T-helper 2 cell (primary cell): ENCODE data around the gene APEX2.
"Not testable (repeated sequence)": the region's sequence is repeated elsewhere in the genome, so short reads cannot be mapped to it uniquely, and the experiment has no call there.

Source experiments
- DNase-seq, 5 experiments: peaks; one replicate each; pipeline versions ENCODE4 v3.0.0 to v3.0.0-alpha.2; 2012 to 2022
- total RNA-seq, 2 donors: gene quantifications; one replicate each; lab custom pipeline; 2026; lab: John Stamatoyannopoulos, UW

The APEX2 gene
- total RNA-seq = 8.1 to 11.2 reads per million in 2 donors

DNA sequence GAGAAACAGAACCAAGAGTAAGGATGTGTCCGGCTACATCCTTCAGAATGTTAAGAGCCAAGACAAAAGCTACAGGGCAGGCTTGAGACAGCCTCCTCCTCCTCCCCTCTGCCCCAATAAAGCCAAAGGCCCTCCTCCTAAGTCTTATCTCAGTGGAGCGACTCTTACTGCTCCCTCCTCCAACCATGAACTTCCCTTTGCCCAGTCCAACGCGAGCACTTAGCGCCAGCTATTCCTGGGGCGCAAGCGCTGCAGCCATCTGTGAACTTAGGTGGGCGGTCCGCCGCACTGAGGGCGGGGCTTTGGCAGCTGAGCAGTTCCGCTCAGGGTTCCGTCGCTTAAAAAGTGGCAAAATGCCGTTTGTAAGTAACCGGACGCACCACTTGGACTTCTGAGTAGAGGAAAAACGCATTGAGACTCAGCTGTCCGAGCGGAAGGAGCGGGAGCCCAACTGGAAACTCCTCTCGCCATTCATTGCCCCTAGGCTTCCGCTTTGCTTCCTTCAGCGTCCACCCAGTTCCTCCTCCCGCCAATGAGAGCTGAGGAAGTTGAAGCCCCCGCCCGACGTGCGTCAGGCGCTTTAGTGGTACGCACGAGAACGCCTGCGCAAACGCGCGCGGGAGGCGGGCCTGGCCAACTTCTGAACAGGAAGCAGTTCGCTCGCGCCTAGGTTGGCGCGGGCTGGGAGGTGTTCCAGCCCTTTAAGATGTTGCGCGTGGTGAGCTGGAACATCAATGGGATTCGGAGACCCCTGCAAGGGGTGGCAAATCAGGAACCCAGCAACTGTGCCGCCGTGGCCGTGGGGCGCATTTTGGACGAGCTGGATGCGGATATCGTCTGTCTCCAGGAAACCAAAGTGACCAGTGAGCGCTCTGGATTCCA lies at the start of gene APEX2:
Gene APEX2, plus strand, starts transcription at position 647 of the 882 bp plus-strand sequence. Its CDS starts 60 bp downstream, at position 707.
- peak; percentile 66 to 95 (median 80) for DNase-seq

DNA sequence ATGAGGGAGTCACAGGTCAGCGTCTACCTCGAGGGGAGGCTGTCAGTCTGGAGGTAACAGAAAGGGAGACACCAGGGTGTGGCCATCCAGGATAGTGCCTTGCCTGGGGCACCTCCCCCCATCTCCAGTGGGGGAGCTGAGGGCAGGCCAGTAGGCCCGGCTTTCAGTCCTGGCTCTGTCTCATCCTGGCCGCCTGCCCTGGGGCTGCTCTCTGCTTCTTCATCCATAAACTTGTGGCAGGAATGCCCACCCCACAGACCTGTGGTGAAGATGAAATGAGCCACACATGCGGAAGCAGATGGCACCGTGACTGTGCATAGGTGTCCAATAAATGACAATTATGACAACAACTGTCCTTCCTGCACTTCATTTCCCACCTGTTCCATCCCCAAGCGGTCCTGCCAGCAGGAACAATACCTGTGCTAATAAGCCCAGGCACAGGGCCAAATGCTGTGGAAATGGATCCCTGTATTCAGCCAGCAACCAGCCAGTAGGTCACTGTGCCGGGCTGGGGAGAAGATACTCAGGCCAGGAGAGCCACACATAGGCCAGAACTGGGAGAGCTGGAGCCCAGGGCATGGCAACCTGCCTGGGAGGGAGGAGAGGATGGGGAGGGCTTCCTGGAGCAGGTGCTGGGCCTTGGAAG lies 49.3 kb upstream of the APEX2 start:
- DNase-seq = no peak

DNA sequence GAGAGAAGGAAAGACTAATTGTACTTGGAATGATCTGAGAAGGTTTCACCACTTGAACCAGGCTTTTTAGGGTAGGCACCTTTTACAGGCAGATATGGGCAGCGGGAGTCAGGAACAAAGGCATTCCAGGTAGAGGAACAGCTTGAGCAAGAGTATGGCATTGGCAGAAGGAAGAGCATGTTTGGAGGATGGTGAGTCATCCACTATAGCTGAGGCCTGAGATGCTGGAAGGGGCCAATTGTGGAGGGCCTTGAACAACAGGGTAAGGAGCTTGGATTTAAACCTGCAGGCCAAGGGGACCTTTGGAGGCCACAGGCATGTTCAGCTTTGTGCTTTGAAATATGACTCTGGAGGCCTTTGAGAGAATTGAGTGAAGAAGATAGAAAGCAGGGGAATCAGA lies 38.4 kb upstream of the APEX2 start:
- DNase-seq = no peak

- DNase-seq = no peak
Measured at GRCh38 chrX:54964766-54965497, 35.2 kb upstream of the APEX2 start.

- DNase-seq = no peak
Measured at GRCh38 chrX:54977387-54977786, 22.8 kb upstream of the APEX2 start.

DNA sequence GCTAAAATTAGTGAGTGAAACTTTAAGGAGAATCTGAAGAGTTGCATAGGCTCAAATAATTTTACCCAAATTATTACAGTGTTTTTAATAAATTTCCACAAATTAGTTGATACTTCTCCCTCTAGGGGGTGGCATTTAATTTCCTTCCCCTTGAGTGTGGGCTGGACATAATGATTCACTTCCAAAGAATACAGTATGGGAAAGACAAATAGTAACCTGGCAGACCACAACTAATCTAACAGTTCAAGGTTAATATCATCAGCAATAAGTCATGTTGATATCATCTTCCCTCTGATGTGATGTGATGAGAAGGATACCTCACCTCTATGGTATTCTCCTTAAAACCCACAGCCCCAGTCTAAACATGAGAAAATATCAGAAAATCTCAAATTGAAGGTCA lies 21.7 kb upstream of the APEX2 start:
- DNase-seq = no peak

DNA sequence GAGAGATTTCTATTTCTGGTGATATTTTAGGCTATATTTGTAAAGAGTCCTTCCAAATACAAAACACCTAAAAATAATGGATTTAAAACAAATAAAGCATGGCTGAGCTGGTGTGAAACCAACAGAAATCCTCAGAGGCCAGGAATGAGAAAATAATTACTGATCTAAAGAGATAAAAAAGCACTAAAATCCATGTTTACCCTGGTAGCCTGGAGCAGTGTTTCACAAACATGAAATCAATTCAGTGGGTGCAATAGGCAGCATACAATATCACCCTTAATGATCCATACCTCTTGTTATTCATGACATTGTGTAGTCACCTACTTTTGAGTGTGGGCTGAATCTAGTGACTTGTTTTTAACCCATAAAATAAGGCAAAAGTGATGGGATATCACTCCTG lies 20.7 kb upstream of the APEX2 start:
- no peak for DNase-seq

DNA sequence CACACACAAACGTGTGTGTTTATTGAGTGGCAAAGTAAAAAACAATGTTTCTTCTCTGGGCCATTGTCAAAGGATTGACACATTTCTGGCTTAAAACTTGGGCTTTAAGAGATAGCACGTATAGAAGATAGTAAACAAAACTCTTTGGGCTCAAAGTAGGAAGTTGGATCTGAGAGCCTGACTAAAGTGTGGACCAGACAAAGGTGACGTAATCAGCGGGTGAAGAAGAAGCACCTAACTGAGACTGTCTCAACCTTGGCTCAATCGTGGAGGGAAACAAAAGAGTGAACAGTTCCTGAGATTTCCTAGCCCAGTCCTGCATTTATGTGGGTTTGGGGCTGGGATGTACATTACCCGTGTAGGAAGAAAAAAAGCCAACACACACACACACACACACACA lies 19.8 kb upstream of the APEX2 start:
- DNase-seq = no peak

DNA sequence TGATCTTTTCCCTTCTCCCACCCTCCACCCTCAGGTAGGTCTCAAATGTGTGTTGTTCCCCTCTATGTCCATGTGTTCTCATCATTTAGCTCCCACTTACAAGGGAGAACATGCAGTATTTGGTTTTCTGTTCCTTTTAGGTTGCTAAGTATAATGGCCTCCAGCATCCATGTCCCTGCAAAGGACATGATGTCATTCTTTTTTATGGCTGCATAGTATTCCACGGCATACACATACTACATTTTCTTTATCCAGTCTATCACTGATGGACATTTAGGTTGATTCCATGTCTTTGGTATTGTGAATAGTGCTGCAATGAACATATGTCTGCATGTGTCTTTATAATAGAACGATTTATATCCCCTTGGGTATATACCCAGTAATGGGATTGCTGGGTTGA lies 16.9 kb upstream of the APEX2 start:
- DNase-seq = not testable (repeated sequence)

DNA sequence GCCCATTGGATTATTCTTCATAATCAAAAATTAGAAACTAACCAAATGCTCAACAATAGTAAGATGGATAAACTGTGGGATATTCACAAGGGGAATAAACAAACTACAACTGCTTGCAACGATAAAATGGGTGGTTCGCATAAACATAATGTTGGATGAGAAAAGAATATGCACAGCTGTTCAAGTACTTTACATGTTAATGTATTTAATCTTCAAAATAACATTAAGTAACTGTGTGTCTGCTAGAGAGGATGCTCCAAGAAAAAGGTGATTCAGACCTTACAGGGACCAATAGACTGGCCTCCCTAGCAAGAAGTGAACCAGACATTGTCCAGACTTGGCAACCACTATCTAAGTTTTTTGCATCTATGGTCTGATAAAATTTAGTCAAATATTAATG lies 8.5 kb upstream of the APEX2 start:
- DNase-seq = no peak

DNA sequence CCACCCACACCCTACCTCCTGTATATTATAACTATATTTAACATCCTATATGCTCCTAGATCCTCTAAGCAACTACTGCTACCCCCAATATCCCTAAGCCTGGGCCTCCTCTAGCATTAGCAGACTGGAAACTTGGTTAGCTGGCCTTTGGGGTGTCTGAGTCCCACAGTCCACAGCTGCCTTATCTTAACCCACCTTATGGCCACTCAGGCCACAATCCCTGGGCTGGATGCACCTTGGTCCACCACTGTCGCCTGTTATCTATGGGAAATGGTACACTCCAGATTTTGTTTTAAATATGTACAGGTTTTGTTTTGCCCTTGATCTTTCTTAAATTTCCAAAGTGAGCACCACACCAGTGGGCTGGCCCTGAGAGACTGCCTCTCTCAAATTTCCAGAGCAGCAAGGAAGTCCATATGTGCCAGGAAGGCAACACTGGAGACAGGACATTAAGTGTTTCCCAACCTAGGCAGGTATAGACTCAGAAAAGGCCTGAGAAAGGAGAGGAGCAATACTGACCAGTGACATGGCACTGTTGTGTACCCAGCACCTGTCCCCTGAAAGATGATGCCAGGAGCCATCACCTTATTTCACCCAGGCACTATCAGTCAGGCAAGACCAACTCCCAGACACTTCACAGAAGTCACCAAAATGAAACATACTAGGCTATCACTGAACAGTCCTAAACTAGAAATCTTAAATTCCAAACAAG lies 7.1 kb upstream of the APEX2 start:
- no peak for DNase-seq

DNA sequence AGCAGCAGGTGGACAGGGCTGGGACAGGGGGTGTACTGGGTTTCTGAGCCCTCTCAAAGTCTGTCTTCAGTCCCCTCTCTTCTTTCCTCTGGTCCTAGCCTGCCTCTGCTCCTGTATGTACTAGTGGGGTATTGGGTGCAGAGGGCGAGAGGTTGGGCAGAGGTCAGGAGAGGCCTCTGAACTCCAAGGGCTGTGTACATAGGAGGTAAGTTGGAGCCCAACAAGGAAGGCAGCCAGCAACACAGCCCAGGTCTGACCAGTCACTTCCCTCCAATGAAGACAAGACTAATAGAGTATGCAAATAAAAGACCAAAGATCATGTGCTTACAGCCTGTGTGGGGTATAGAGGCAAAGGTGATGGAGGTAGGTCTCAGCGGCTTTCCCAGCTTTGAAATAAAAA lies 6.1 kb upstream of the APEX2 start, which contains the start of gene PFKFB1:
Gene PFKFB1, minus strand, starts transcription at position 90 of the 400 bp plus-strand sequence. CDS start 181 bp downstream, outside the sequence.
- no peak for DNase-seq

GRCh38 chrX:54994668-54995351 lies 5.4 kb upstream of the APEX2 start:
- DNase-seq = no peak

DNA sequence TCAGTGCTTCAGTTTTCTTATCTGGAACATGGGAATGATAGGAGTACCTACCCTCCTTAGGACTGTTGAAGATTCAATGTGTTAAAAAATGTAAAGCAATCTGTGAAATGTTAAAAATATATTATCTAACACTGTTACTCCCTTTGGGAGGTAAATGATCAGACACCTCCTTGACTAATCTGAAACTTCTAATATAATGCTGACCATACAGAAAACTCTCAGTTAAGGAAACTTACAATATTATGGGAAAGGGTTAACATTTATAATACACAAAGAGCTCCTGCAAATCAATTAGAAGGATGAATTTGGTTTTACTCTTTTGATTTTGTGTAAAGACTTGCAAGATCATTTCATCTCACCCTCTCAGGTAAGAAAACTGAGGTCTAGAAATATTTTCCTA lies 4.5 kb upstream of the APEX2 start:
- no peak for DNase-seq

GRCh38 chrX:55004231-55004630 lies 4.1 kb downstream of the APEX2 start:
- DNase-seq = no peak

- no peak for DNase-seq
Measured at GRCh38 chrX:55005256-55005655, 5.1 kb downstream of the APEX2 start.

DNA sequence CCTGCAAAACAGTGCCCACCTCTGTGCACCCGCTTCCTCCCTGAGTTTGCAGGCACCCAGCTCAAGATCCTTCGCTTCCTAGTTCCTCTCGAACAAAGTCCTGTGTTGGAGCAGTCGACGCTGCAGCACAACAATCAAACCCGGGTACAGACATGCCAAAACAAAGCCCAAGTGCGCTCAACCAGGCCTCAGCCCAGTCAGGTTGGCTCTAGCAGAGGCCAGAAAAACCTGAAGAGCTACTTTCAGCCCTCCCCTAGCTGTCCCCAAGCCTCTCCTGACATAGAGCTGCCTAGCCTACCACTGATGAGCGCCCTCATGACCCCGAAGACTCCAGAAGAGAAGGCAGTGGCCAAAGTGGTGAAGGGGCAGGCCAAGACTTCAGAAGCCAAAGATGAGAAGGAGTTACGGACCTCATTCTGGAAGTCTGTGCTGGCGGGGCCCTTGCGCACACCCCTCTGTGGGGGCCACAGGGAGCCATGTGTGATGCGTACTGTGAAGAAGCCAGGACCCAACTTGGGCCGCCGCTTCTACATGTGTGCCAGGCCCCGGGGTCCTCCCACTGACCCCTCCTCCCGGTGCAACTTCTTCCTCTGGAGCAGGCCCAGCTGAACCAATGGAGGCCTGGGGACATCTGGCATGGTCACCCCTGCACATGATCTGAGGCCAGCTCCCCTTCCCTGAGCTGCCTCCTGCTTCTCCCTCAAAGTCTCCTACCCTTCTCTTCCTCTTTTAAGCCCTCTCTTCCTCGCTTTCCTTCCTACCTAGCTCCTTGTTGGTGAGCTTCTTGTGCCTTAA lies 6.9 kb downstream of the APEX2 start:
- no peak for DNase-seq

DNA sequence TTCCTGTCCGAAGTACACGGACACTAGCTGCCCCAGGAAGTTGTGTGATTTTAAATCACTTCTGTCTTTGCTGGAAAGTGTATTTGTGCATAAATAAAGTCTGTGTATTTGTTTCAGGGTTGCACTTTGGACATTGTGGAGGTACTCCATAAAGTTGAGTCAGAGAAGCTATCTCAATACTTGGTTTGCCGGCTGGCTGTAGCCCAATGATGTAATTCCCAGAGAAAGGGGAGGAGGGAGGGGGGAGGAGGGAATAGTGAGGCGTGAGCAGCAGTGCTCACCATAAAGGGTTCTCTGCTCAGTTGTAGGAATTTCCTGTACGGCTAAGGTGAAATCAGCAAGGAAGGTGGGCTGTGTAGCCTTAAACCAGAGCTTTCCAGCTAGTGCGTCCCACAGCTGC lies 7.5 kb downstream of the APEX2 start:
- DNase-seq = no peak

GRCh38 chrX:55008571-55009358 lies 8.6 kb downstream of the APEX2 start:
- peak in 1 of 5 experiments; percentile 5 for DNase-seq

- no peak for DNase-seq
Measured at GRCh38 chrX:55011294-55011693, 11.1 kb downstream of the APEX2 start.
